ENCODE results near the gene REG1B.

The REG1B gene

DNA sequence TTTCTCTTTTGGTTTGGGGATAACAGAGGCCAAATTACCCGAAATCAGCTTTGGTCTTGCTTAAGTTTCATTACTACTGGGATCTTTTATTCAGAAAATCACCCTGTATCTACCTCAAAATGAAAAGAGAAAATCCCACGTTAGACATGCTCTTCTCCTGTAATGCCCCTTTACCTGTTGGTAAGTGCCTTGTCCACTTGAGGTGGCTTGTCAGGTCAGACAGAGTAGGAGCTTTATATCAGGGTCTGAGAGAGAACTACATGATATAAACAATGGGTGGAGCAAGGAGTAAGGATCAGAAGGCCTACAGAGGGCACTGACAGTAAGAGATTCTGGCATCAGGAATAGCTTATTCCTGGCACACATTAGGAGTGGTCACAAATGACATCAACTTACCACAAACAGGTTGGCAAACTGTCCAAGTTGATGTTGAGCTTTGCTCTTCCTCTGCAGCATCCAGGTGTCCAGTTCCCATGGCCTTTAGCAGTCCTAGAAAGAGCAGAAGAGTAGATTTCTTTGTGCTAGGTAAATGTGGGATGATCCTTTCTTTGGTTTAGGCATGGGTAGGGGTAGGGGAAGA is at the start of gene REG1B:
REG1B (minus strand) TSS at position 209 of the 580 bp plus-strand sequence. CDS start 381 bp downstream, outside the sequence.
- no peak for DNase-seq

- no peak for DNase-seq
These were observed 43.9 kb upstream of the REG1B start for GRCh38 chr2:79131687-79132086.

DNA sequence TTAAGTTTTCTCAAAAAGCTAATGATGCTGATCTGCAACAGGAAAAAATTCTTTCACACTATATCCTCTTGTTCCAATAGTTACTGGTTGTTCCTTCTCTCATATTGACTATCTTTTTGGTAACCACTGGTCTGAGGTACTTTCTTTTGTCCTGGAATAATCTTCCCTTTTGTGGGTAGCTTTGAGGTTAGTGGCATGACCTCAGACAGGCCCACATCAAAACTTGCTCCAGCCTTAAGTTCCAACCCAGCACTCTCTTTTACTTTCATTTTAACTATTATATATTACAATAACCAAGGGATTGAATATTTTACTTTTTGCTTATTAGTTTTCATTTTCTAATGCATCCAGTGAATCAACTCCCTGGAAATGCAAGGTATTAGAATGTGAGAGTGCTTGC is 42.0 kb upstream of the REG1B start:
- DNase-seq, result no peak

GRCh38 chr2:79129260-79129659 is 41.5 kb upstream of the REG1B start:
- DNase-seq, result no peak

- no peak for DNase-seq
These were observed 40.6 kb upstream of the REG1B start for GRCh38 chr2:79128406-79128805.

GRCh38 chr2:79125721-79125985 is 37.9 kb upstream of the REG1B start:
- no peak for DNase-seq

- DNase-seq, result no peak
These were observed 37.3 kb upstream of the REG1B start for GRCh38 chr2:79124907-79125720.

DNA sequence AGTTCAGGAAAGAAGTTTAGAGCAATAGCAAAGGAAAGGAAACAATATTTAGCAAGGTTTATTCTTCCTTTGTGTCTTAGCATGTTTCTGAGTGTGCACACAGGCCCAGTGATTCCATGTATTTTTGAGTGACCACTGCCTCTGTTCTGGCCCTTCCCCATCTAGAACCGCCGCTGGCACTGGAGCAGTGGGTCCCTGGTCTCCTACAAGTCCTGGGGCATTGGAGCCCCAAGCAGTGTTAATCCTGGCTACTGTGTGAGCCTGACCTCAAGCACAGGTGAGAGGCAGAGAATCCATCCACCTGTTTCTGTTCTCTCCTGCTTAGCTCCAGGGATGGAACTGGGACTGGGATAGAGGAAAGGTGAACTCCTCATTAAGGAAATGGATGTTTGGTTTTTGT is 34.9 kb upstream of the REG1B start:
- DNase-seq, result no peak

DNA sequence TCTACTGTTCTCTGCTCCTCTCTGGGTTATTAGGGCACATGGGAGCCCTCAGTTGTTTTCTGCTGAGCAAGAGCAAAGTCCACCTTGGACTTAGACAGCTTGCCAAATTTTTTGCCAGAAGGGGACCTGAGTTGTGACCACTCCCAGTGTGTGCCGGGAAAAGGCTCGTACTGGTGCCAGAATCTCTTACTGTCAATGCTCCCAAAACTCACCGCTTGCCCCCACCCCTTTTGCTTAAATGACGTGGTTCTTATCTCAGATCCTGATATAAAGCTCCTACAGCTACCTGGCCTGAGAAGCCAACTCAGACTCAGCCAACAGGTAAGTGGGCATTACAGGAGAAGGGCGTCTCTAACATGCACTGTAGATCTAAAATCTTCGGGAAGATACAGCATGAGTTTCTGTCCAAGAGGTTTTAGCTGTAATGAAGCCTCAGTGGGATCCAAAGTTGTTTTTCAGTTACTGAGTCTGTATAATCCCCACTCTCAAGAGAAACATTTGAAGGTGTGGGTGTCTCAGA is 32.5 kb upstream of the REG1B start, which contains the start of gene REG1A:
REG1A (plus strand) TSS at position 295 of the 520 bp plus-strand sequence. CDS start 374 bp downstream, outside the sequence.
- DNase-seq, result no peak

DNA sequence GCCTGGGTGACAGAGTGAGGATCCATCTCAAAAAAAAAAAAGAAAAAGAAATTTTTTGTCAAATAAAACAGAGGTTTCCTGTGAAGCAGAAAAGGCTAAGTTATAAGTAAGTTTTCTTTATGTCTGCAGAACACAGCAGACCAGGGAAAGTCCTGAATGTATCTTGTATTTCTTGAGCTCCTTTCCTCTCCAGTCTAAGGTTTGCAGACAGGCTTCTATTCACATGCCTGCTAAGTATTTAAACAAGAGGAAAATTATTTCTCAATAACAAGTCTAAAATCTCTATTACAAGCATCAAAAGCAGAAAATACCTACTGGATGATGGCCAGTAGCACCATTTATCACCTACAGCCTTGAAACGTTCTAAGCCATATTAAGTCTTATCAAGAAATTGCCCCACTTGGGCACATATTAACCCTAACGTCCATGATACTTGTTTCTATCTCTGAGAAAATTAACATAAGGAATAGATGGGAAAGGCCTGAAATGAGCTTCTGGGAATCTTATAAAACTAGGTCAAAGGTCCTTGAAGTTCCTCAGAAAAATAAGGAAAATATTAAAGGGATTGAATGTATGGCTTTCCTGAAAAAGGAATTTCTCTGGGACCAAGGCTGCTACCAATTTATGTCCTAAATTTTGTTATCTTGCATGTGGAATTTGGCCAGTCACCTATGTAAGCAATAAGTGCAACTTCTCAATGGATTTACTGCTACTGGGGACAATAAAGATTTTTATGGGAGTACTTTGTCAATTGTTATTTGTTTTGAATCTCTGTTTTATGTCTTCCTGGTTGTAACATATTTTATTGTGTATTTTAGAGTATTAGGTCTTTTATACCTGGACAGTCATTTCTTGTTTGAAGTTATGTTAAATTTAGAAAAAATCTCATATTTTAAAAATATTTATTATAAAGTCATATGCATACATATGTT is 29.5 kb upstream of the REG1B start:
- DNase-seq, result no peak

GRCh38 chr2:79114797-79115494 is 27.2 kb upstream of the REG1B start:
- no peak for DNase-seq

DNA sequence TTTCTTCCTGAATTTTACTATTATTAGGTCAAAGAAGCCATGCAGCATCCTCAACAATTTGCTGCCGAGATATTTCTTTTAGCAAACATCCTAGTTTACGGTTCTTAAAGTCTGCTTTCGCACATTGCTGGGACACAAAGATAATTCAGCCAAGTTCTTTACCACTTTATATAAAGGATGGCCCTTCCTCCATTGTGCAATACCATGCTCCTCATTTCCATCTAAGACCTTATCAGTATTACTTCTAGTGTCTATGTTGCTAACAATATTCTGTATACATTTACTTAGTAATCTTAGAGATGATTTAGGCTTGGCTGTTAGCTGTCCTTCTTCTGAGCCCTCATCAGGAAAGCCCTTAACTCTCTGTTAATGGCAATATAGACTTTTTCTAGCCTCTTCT is 24.5 kb upstream of the REG1B start:
- DNase-seq, result no peak

DNA sequence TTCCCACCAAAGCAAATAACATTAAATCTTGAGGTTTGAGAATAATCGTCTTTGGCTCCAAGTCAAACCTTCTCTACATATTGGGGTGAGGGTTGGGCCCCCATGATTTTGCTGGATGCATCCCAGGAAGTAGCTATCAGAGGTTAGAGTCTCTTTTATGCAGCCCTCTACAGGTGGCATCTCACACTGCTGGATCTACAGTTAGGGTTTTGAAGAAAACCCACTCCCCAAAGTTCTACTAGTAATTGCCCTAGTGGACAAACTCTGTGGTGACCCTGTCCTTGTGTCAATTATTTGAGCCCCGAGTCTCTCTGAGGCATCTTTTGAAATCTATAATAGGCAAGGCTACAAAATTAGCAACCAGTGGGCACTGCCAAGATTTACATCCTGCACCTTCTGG is 17.5 kb upstream of the REG1B start:
- DNase-seq, result no peak

DNA sequence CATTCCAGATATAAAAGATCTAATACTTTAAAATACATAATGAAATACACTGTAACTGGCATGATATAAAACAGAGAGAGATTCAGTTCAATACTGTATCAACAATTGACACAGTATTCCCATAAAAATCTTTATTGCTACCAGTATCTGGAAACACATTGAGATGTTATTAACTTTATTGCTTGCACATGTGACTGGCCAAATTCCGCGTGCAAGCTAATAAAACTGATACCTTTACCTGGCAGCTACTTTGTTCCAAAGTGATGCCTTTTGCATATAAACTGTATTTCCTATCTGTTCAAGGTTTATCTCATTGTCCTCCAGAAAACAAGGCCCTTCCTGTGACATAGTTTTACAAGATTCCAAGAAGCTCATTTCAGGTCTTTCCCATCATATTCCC is 15.4 kb upstream of the REG1B start:
- DNase-seq, result no peak

DNA sequence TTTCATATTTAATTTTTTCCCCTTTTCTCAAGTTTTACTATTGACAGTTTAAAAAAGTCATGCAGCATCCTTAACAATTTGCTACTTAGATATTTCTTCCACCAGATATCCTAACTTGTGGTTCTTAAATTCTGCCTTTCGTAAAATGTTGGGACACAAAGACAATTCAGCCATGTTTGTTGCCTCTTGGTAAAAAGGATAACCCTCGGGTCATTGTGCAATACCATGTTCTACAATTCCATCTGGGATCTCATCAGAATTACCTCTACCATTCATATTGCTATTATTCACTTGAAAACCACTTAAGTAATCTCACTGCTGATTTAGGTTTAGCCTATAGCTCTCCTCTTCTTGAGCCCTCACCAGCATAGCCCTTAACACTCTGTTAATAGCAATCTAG is 13.2 kb upstream of the REG1B start:
- DNase-seq, result no peak

DNA sequence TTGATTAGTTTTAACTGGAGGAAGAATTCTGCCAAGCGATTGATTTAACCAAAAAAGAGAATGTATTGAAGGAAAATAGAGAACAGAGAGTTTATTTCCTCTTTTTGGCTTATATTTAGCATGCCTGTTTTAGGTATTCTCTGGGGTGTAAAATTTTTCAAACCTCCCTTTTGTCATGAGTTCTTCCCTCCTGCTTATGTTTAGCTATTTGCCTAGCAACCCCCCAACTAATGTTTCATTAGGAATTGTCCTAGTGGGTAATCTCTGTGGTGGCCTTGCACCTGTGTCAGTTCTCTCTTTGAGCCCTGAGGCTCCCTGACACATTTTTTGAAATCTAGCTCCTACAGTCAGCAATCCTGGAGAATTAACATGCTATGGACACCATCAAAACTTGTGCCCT is 12.5 kb upstream of the REG1B start:
- no peak for DNase-seq

DNA sequence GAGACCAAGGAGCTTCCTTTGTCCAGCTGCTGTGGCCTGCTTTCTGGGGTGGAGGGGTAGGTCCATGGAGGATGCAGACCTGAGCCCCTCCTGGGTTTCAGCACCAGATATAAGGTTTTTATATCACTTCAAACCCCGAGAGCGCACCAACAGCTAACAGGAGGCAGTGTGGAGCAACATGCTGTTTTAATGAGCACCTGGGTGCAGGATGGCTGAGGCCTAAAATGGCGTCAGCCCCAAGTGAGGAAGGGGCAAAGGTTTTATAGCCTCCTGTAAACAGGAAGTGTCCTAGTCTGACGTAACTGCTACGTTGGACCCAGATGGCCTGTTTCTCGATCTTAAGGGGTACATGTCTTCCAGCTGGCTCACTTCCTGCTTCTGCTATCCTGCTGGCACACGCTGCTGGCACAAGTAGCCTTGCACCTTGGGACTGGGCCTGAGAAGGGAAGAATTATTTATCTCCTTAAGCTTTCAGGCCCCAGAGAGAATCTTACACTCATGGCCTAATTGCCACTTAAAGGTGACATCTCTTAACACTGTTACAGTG is 11.4 kb upstream of the REG1B start:
- no peak for DNase-seq

DNA sequence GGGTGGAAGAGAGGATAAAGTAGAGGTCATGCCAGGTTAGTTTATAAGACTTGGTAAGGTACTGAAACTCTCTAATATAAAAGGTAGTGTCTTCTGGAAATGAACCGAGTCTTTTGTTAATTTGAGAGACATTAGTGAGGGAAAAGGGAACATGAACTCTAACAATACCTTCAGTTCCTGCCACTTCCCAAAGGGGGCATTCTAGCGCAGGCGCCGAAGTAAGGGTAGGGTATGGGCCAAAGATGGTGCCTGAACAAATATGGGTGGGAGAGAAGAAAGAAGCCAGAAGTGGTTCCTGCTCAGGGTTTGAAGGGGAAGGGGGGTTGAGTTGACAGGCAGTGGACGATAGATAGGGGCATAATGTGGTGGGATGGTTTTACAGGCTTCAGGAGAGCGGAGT is 10.1 kb upstream of the REG1B start:
- DNase-seq, result no peak

DNA sequence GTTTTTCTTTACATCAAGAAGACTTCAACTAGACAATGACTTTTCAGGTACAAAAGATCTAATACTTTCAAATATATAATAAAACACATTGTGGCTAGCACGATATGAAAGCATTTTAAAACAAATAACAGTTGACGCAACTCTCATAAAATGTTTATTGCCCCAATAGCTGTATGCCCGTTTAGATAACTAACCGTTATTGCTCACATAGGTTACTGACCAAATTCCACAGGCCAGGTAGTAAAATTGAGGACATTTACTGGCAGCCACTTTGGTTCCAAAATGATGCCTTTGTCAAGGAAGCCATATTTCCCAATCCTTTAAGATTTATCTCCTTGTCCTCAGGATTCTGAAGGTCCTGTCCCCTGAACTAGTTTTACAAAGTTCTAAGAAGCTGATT is 2.9 kb upstream of the REG1B start:
- no peak for DNase-seq

GRCh38 chr2:79086255-79086654 is 1.5 kb downstream of the REG1B start:
- DNase-seq, result no peak

GRCh38 chr2:79085382-79085781 is 2.4 kb downstream of the REG1B start:
- DNase-seq, result no peak

- no peak for DNase-seq
These were observed 3.2 kb downstream of the REG1B start for GRCh38 chr2:79084495-79085135.
